ENCODE measurements around the gene EEIG2. TPM values are rescaled to one million over a fixed set of nuclear protein-coding genes. Genes with fewer than 3 reads are reported as not detected.

Gene EEIG2
- total and polyA plus RNA-seq, 2 of the 13 experiments (the other 11 are each of a cell fraction or from before 2014, with no cell fraction given) = 0.90 to 3.2 TPM

GRCh38 chr1:108559215-108560186, at the start of gene EEIG2 (continued):
- TF ChIP-seq UBTF (CRISPR knock-in tag; IDR thresholded peaks at IDR 0.05) (peak; percentile 48; the same call in 1 of the 2 replicates), SNAPC2 (CRISPR knock-in tag; IDR thresholded peaks at IDR 0.05) (no peak), ZNF383 (CRISPR knock-in tag; IDR thresholded peaks at IDR 0.05; ENCODE audit: borderline replicate concordance) (no peak), SAP130 (CRISPR knock-in tag; IDR thresholded peaks at IDR 0.05; ENCODE audit: low read depth) (peak; percentile 38; the same call in 1 of the 2 replicates), ZNF709 (CRISPR knock-in tag; IDR thresholded peaks at IDR 0.05) (0 out of 2 replicates have a peak, but pooled peaks have one; percentile 22), ZNF441 (CRISPR knock-in tag; IDR thresholded peaks at IDR 0.05; ENCODE audit: borderline replicate concordance) (no peak), BCL6 (CRISPR knock-in tag; IDR thresholded peaks at IDR 0.05) (no peak), NBN (conservative IDR thresholded peaks at IDR 0.05) (no peak), ZMYM3 (CRISPR knock-in tag; IDR thresholded peaks at IDR 0.05) (no peak), TFDP1 (CRISPR knock-in tag; IDR thresholded peaks at IDR 0.05; ENCODE audit: borderline replicate concordance) (peak; percentile 76; the same call in 1 of the 2 replicates), ZSCAN5A (CRISPR knock-in tag; IDR thresholded peaks at IDR 0.05; ENCODE audit: borderline replicate concordance) (no peak), ONECUT2 (CRISPR knock-in tag; IDR thresholded peaks at IDR 0.05) (no peak), ZNF777 (CRISPR knock-in tag; IDR thresholded peaks at IDR 0.05) (peak; percentile 82), PRDM4 (CRISPR knock-in tag; IDR thresholded peaks at IDR 0.05; ENCODE audit: borderline replicate concordance) (no peak), ATF1 (CRISPR knock-in tag; IDR thresholded peaks at IDR 0.05) (no peak), SMARCC2 (IDR thresholded peaks at IDR 0.05) (no peak)
- TF ChIP-seq, protein P1, sequence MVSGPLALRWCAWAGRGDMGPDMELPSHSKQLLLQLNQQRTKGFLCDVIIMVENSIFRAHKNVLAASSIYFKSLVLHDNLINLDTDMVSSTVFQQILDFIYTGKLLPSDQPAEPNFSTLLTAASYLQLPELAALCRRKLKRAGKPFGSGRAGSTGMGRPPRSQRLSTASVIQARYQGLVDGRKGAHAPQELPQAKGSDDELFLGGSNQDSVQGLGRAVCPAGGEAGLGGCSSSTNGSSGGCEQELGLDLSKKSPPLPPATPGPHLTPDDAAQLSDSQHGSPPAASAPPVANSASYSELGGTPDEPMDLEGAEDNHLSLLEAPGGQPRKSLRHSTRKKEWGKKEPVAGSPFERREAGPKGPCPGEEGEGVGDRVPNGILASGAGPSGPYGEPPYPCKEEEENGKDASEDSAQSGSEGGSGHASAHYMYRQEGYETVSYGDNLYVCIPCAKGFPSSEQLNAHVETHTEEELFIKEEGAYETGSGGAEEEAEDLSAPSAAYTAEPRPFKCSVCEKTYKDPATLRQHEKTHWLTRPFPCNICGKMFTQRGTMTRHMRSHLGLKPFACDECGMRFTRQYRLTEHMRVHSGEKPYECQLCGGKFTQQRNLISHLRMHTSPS (CRISPR knock-in tag; IDR thresholded peaks at IDR 0.05; ENCODE audit: low read depth) = no peak
- TF ChIP-seq, protein P2, sequence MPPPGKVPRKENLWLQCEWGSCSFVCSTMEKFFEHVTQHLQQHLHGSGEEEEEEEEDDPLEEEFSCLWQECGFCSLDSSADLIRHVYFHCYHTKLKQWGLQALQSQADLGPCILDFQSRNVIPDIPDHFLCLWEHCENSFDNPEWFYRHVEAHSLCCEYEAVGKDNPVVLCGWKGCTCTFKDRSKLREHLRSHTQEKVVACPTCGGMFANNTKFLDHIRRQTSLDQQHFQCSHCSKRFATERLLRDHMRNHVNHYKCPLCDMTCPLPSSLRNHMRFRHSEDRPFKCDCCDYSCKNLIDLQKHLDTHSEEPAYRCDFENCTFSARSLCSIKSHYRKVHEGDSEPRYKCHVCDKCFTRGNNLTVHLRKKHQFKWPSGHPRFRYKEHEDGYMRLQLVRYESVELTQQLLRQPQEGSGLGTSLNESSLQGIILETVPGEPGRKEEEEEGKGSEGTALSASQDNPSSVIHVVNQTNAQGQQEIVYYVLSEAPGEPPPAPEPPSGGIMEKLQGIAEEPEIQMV (CRISPR knock-in tag; IDR thresholded peaks at IDR 0.05; ENCODE audit: low read depth) = 0 out of 2 replicates have a peak, but pooled peaks have one; percentile 51
